Spinal cord (tissue), 10 donors: Measurements from ENCODE around the gene METTL6. TPM values are rescaled to one million over a fixed set of nuclear protein-coding genes. Genes with fewer than 3 reads are reported as not detected.
"Not testable (repeated sequence)": the region's sequence is repeated elsewhere in the genome, so short reads cannot be mapped to it uniquely, and the experiment has no call there.

Source experiments
- DNase-seq, 6 donors: peaks; one replicate each; pipeline versions ENCODE4 v3.0.0 to v3.0.0-alpha.2; 2013 to 2015; ENCODE audit warnings: low spot score in 6 of 6, low read depth in 4 of 6
- H3K27ac ChIP-seq: one replicate; pipeline ENCODE4 v1.5.1; 2013; ENCODE audit warnings: low read depth, low read length, control low read depth
- H3K27me3 ChIP-seq: one replicate; pipeline ENCODE4 v1.6.1; 2013; ENCODE audit warnings: low read length; ENCODE audit not compliant: control insufficient read depth, insufficient read depth
- H3K36me3 ChIP-seq: one replicate; pipeline ENCODE4 v1.6.1; 2013; ENCODE audit warnings: low read length; ENCODE audit not compliant: control insufficient read depth, insufficient read depth
- H3K4me1 ChIP-seq: one replicate; pipeline ENCODE4 v1.6.1; 2013; ENCODE audit warnings: low read length; ENCODE audit not compliant: control insufficient read depth, insufficient read depth
- H3K4me3 ChIP-seq: one replicate; pipeline ENCODE4 v1.5.1; 2013; ENCODE audit warnings: low read depth, low read length, control low read depth
- H3K9me3 ChIP-seq: one replicate; pipeline ENCODE4 v1.6.1; 2013; ENCODE audit warnings: low read length; ENCODE audit not compliant: control insufficient read depth, insufficient read depth
- WGBS: methylation state at CpG from one replicate; pipeline ENCODE4 v1.1.5; 2013; ENCODE audit warnings: missing lambda C conversion rate; ENCODE audit not compliant: insufficient coverage; 5-methylcytosine and 5-hydroxymethylcytosine counted together
- polyA plus RNA-seq, 2 donors: library from polyadenylated mRNA; unstranded; fragments of 120-200 nt; gene quantifications; one replicate each; pipeline ENCODE4 v1.2.1, GENCODE V29; 2013; ENCODE audit not compliant: insufficient read length in 2 of 2
- total RNA-seq, 2 donors: library from RNA; depleted of rRNA in 1 of 2; stranded (reverse); fragments of 120-200 nt in 1 of 2; fragments of >200 nt in 1 of 2; gene quantifications; one replicate each; pipeline versions ENCODE4 v1.2.3 to v1.2.4, GENCODE V29; 2013 to 2014
- donor health status: healthy.

The METTL6 gene
- total and polyA plus RNA-seq, 4 donors: 30.0 to 50.3 (median 38.3) TPM

- Histone ChIP-seq H3K27me3 (no peaks in the 10 kb centered on the region), H3K27ac (no peak overlapping the region), H3K4me3 (no peak overlapping the region), H3K36me3 (peaks cover 11% of the 10 kb centered on the region), H3K4me1 (no peaks in the 10 kb centered on the region), H3K9me3 (no peaks in the 10 kb centered on the region)
- no peak for DNase-seq
- 93% methylated on average over 5 of the region's 5 CpGs for WGBS
Measured at GRCh38 chr3:15462451-15462850, 35.1 kb upstream of the METTL6 start.

- Histone ChIP-seq H3K36me3 (peaks cover 12% of the 10 kb centered on the region), H3K27ac (no peak overlapping the region), H3K4me1 (no peaks in the 10 kb centered on the region), H3K9me3 (no peaks in the 10 kb centered on the region), H3K4me3 (no peak overlapping the region), H3K27me3 (no peaks in the 10 kb centered on the region)
- DNase-seq: no peak
- 57% methylated on average over 2 of the region's 4 CpGs for WGBS
Measured at GRCh38 chr3:15460891-15461531, 33.7 kb upstream of the METTL6 start.

- Histone ChIP-seq H3K27me3 (no peaks in the 10 kb centered on the region), H3K36me3 (peaks cover 28% of the 10 kb centered on the region), H3K4me1 (no peaks in the 10 kb centered on the region), H3K4me3 (no peak overlapping the region), H3K27ac (no peak overlapping the region), H3K9me3 (no peaks in the 10 kb centered on the region)
- no peak for DNase-seq
- WGBS: 86% methylated on average over 5 of the region's 7 CpGs
Measured at GRCh38 chr3:15458212-15458780, 31.0 kb upstream of the METTL6 start.

- WGBS: 97% methylated on average over 4 of the region's 10 CpGs
- not testable (repeated sequence) for DNase-seq, H3K27ac ChIP-seq, H3K4me3 ChIP-seq, H3K27me3 ChIP-seq, H3K9me3 ChIP-seq, H3K4me1 ChIP-seq
- peaks cover 26% of the 10 kb centered on the region for H3K36me3 ChIP-seq
Measured at GRCh38 chr3:15456915-15457314, 29.6 kb upstream of the METTL6 start.

- Histone ChIP-seq H3K4me3 (no peak overlapping the region), H3K27me3 (no peaks in the 10 kb centered on the region), H3K9me3 (no peaks in the 10 kb centered on the region), H3K36me3 (peaks cover 30% of the 10 kb centered on the region), H3K4me1 (no peaks in the 10 kb centered on the region), H3K27ac (no peak overlapping the region)
- no peak for DNase-seq
- WGBS: 93% methylated on average over 2 of the region's 2 CpGs
Measured at GRCh38 chr3:15456321-15456720, 29.0 kb upstream of the METTL6 start.

- H3K27me3 ChIP-seq: no peaks in the 10 kb centered on the region
- H3K4me3 ChIP-seq: no peak overlapping the region
- no peaks in the 10 kb centered on the region for H3K4me1 ChIP-seq
- H3K27ac ChIP-seq: no peak overlapping the region
- H3K36me3 ChIP-seq: peaks cover 36% of the 10 kb centered on the region
- DNase-seq: no peak
- WGBS: 95% methylated on average over 7 of the region's 7 CpGs
- H3K9me3 ChIP-seq: no peaks in the 10 kb centered on the region
Measured at GRCh38 chr3:15455756-15456155, 28.4 kb upstream of the METTL6 start.

GRCh38 chr3:15454965-15455364 lies 27.6 kb upstream of the METTL6 start:
- Histone ChIP-seq H3K27me3 (no peaks in the 10 kb centered on the region), H3K27ac (no peak overlapping the region), H3K4me3 (no peak overlapping the region), H3K36me3 (peaks cover 43% of the 10 kb centered on the region), H3K4me1 (no peaks in the 10 kb centered on the region), H3K9me3 (no peaks in the 10 kb centered on the region)
- no peak for DNase-seq

- 70% methylated on average over 5 of the region's 9 CpGs for WGBS
- Histone ChIP-seq H3K9me3 (no peaks in the 10 kb centered on the region), H3K4me1 (no peaks in the 10 kb centered on the region), H3K4me3 (no peak overlapping the region), H3K27ac (no peak overlapping the region), H3K27me3 (no peaks in the 10 kb centered on the region), H3K36me3 (peaks cover 49% of the 10 kb centered on the region)
- DNase-seq: no peak
Measured at GRCh38 chr3:15453991-15454625, 26.8 kb upstream of the METTL6 start.

GRCh38 chr3:15453501-15453900 lies 26.2 kb upstream of the METTL6 start:
- no peak for DNase-seq
- peaks cover 49% of the 10 kb centered on the region for H3K36me3 ChIP-seq

GRCh38 chr3:15452961-15453360 lies 25.6 kb upstream of the METTL6 start:
- peaks cover 49% of the 10 kb centered on the region for H3K36me3 ChIP-seq
- no peaks in the 10 kb centered on the region for H3K27me3 ChIP-seq
- WGBS: 93% methylated on average over 4 of the region's 5 CpGs
- H3K9me3 ChIP-seq: no peaks in the 10 kb centered on the region
- H3K27ac ChIP-seq: no peak overlapping the region
- H3K4me3 ChIP-seq: no peak overlapping the region
- no peaks in the 10 kb centered on the region for H3K4me1 ChIP-seq
- no peak for DNase-seq

More at GRCh38 chr3:15453501-15453900, 26.2 kb upstream of the METTL6 start:
- H3K9me3 ChIP-seq: no peaks in the 10 kb centered on the region
- 98% methylated on average over 5 of the region's 8 CpGs for WGBS
- H3K27ac ChIP-seq: no peak overlapping the region
- H3K4me3 ChIP-seq: no peak overlapping the region
- H3K27me3 ChIP-seq: no peaks in the 10 kb centered on the region
- H3K4me1 ChIP-seq: no peaks in the 10 kb centered on the region
